Ascending aorta (tissue), 2 donors: Measurements from ENCODE around the gene COPRS. TPM values are rescaled to one million over a fixed set of nuclear protein-coding genes. Genes with fewer than 3 reads are reported as not detected.

Source experiments
- DNase-seq, 2 donors: peaks; one replicate each; pipeline ENCODE4 v3.0.0-alpha.2; 2019; ENCODE audit warnings: low spot score in 2 of 2
- H3K27ac ChIP-seq, 2 donors: fragments of 200-600 bp; sonication (generic); one replicate each; pipeline ENCODE4 v1.5.1; 2016 to 2017; ENCODE audit warnings: mild to moderate bottlenecking in 1 of 2
- H3K27me3 ChIP-seq: fragments of 200-600 bp; sonication (generic); one replicate; pipeline ENCODE4 v1.5.1; 2017
- H3K36me3 ChIP-seq, 2 donors: fragments of 200-600 bp; sonication (generic); one replicate each; pipeline ENCODE4 v1.5.1; 2016
- H3K4me1 ChIP-seq, 2 donors: fragments of 200-600 bp; sonication (generic); one replicate each; pipeline ENCODE4 v1.5.1; 2016 to 2017; ENCODE audit warnings: mild to moderate bottlenecking in 1 of 2
- H3K4me3 ChIP-seq, 2 donors: fragments of 200-600 bp; sonication (generic); one replicate each; pipeline ENCODE4 v1.5.1; 2016 to 2017; ENCODE audit warnings: mild to moderate bottlenecking in 1 of 2
- H3K9me3 ChIP-seq, 2 donors: fragments of 200-600 bp; sonication (generic); one replicate each; pipeline ENCODE4 v1.5.1; 2016
- CTCF ChIP-seq, 3 experiments: fragments of 200-600 bp in 2 of 3; fragments of 450-650 bp in 1 of 3; sonication (generic) in 2 of 3; IDR thresholded peaks; one replicate each; pipeline ENCODE4 v1.5.1; 2016 to 2019; ENCODE audit warnings: antibody characterized with exemption in 3 of 3, mild to moderate bottlenecking in 1 of 3, moderate library complexity in 1 of 3
- intact Hi-C: fragments of 100-400 bp; cut with DNase I; formaldehyde crosslinking; loops from one replicate; pipeline ENCODE4 v1.15.1; 2023
- total RNA-seq: library from RNA; depleted of rRNA; stranded (reverse); fragments of >200 nt; gene quantifications from one replicate; pipeline ENCODE4 v1.1.0, GENCODE V29; 2016

Gene COPRS
- total RNA-seq, 1 donor from 2014 or later = 92.1 TPM

- Histone ChIP-seq H3K4me1 (peaks cover 4 to 9% of the 10 kb centered on the region in 2 donors), H3K36me3 (peaks cover 17 to 32% of the 10 kb centered on the region in 2 donors), H3K27ac (peak overlapping the region; percentile 56 to 72), H3K9me3 (no peaks in the 10 kb centered on the region), H3K4me3 (peak overlapping the region; percentile 73 to 90), H3K27me3 (no peaks in the 10 kb centered on the region)
- TF ChIP-seq CTCF (IDR thresholded peaks at IDR 0.05) = no peak
- no peak for DNase-seq
- intact Hi-C loops = loop anchor here (1.0 to 2.0 kb wide), 4 partner anchors 42 to 464 kb away; partner anchors contain the start of gene COPRS
Measured at GRCh38 chr17:31900877-31901276, 41.8 kb upstream of the COPRS start.

- H3K27ac ChIP-seq = no peak overlapping the region
- H3K9me3 ChIP-seq = no peaks in the 10 kb centered on the region
- no peaks in the 10 kb centered on the region for H3K27me3 ChIP-seq
- H3K36me3 ChIP-seq = peaks cover 83 to 93% of the 10 kb centered on the region in 2 donors
- no peak for TF ChIP-seq CTCF (IDR thresholded peaks at IDR 0.05)
- no peak for DNase-seq
- intact Hi-C loops = no loop called here
- H3K4me3 ChIP-seq = no peak overlapping the region
- H3K4me1 ChIP-seq = no peaks in the 10 kb centered on the region
Measured at GRCh38 chr17:31888124-31888523, 29.1 kb upstream of the COPRS start.

- Histone ChIP-seq H3K27ac (no peak overlapping the region), H3K4me3 (no peak overlapping the region), H3K9me3 (no peaks in the 10 kb centered on the region), H3K4me1 (peaks cover 0 to 12% of the 10 kb centered on the region in 2 donors), H3K27me3 (no peaks in the 10 kb centered on the region), H3K36me3 (peaks cover 69 to 82% of the 10 kb centered on the region in 2 donors)
- no peak for TF ChIP-seq CTCF (IDR thresholded peaks at IDR 0.05)
- DNase-seq = no peak
- intact Hi-C loops = no loop called here
Measured at GRCh38 chr17:31882571-31882970, 23.5 kb upstream of the COPRS start.

- DNase-seq = no peak
- Histone ChIP-seq H3K9me3 (no peaks in the 10 kb centered on the region), H3K4me1 (peaks cover 0 to 13% of the 10 kb centered on the region in 2 donors), H3K36me3 (peaks cover 57 to 72% of the 10 kb centered on the region in 2 donors), H3K27ac (no peak overlapping the region), H3K27me3 (no peaks in the 10 kb centered on the region), H3K4me3 (no peak overlapping the region)
- TF ChIP-seq CTCF (IDR thresholded peaks at IDR 0.05) = no peak
- intact Hi-C loops = no loop called here
Measured at GRCh38 chr17:31880311-31880710, 21.3 kb upstream of the COPRS start.

GRCh38 chr17:31878703-31879073, 19.6 kb upstream of the COPRS start:
- intact Hi-C loops = no loop called here
- TF ChIP-seq CTCF (IDR thresholded peaks at IDR 0.05) = no peak
- Histone ChIP-seq H3K4me1 (peaks cover 0 to 13% of the 10 kb centered on the region in 2 donors), H3K36me3 (peaks cover 49 to 71% of the 10 kb centered on the region in 2 donors), H3K4me3 (no peak overlapping the region), H3K27me3 (no peaks in the 10 kb centered on the region), H3K27ac (peak overlapping the region; percentile 78 to 86), H3K9me3 (no peaks in the 10 kb centered on the region)
- DNase-seq = no peak
